MM.1S (cell line): ENCODE measurements around the gene TUBB6.

Source experiments
- EZH2 ChIP-seq: fragments of 300-600 bp; sonication (generic); optimal IDR thresholded peaks from 2 replicates; pipeline ENCODE3; 2017; ENCODE audit warnings: low read depth, mild to moderate bottlenecking, antibody characterized with exemption, low read length, mixed read lengths
- TF ChIP-seq, protein P1 (sequence below): fragments of 300-600 bp; sonication (generic); IDR thresholded peaks from 2 replicates; pipeline ENCODE4 v1.5.1; 2016; ENCODE audit warnings: antibody characterized with exemption, low read length, mixed read lengths

DNA sequence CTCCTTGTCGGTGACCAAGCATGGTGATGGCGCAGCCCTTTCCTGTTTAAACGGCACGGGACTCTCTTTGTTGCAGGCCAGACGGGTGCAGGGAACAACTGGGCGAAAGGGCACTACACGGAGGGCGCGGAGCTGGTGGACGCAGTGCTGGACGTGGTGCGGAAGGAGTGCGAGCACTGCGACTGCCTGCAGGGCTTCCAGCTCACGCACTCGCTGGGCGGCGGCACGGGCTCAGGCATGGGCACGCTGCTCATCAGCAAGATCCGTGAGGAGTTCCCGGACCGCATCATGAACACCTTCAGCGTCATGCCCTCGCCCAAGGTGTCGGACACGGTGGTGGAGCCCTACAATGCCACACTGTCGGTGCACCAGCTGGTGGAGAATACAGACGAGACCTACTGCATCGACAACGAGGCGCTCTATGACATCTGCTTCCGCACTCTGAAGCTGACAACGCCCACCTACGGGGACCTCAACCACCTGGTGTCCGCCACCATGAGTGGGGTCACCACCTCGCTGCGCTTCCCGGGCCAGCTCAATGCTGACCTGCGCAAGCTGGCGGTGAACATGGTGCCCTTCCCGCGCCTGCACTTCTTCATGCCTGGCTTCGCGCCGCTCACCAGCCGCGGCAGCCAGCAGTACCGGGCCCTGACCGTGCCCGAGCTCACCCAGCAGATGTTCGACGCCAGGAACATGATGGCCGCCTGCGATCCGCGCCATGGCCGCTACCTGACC, 17.1 kb downstream of the TUBB6 start:
- TF ChIP-seq, protein P1, sequence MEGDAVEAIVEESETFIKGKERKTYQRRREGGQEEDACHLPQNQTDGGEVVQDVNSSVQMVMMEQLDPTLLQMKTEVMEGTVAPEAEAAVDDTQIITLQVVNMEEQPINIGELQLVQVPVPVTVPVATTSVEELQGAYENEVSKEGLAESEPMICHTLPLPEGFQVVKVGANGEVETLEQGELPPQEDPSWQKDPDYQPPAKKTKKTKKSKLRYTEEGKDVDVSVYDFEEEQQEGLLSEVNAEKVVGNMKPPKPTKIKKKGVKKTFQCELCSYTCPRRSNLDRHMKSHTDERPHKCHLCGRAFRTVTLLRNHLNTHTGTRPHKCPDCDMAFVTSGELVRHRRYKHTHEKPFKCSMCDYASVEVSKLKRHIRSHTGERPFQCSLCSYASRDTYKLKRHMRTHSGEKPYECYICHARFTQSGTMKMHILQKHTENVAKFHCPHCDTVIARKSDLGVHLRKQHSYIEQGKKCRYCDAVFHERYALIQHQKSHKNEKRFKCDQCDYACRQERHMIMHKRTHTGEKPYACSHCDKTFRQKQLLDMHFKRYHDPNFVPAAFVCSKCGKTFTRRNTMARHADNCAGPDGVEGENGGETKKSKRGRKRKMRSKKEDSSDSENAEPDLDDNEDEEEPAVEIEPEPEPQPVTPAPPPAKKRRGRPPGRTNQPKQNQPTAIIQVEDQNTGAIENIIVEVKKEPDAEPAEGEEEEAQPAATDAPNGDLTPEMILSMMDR = no peak
- no peak for TF ChIP-seq EZH2
